Right renal cortex interstitium (tissue), 3 donors: Measurements from ENCODE around the gene SLC35F1. TPM values are rescaled to one million over a fixed set of nuclear protein-coding genes. Genes with fewer than 3 reads are reported as not detected.

Source experiments
- DNase-seq, 3 donors: peaks; one replicate each; pipeline ENCODE4 v3.0.0-alpha.2; 2013; ENCODE audit warnings: low read depth in 3 of 3, low spot score in 2 of 3
- polyA plus RNA-seq, 3 donors: library from polyadenylated mRNA; unstranded; fragments of 120-200 nt; gene quantifications; one replicate each; pipeline ENCODE4 v1.2.1, GENCODE V29; 2013; ENCODE audit not compliant: insufficient read length in 3 of 3

Gene SLC35F1
- polyA plus RNA-seq, 3 donors, result 3.1 to 3.6 (median 3.3) TPM

DNA sequence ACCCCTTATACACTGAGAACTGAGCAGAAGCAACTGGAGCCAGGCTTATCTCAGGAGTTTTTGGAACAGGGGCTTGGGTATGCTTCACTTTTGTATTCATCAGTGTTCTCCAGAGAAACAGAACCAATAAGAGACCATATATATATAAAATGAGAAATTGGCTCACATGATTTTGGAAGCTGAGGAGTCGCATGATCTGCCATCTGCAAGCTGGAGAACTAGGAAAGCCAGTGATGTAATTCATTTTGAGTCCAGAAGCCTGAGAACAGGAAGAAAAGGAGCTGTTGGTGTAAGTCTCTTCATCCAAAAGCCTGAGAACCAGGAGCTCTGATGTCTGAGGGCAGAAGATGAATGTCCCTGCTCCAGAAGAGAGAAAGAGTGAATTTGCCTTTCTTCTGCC, 272.0 kb downstream of the SLC35F1 start:
- DNase-seq, result no peak

DNA sequence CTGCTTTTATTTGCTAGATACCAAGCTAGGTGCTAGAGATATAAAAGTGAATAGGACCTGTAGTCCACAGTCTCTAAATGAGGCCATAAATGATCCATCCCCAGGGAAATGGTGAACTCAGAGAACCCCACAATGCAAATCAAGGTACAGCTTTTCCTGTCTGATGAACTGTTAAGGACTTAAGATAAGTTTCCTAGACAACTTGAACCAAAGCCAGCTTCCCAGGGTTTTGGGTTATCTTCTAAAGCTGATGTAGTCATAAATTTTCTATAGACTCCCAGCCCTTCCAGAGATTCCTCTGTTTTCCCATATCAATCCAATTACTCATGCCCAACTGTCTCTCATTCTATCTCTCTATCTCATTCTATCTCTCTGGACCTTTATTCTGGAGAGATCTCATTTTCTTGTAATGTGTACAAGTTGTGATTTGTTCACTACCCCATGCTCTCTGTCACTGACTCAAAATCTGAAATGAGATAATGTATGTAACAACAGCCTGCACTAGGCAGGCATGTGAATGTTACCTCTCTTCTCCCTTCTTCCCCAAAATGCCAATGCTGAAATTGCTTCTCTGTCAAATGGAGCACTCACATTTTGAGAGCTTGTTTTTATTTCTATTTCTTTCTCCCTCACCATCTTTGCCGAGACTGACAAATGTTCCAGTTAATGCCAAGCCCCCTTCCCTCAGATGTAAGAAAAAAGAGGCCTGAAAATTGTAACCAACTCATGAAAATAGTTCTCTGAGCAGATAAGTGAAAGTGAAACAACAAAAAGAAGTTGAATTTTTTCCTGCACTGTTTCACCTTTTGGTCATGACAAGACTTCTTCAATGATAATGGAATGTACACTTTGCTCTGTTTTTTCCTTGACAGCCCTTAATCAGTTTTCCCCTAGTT, 279.9 kb downstream of the SLC35F1 start:
- DNase-seq, result no peak

DNA sequence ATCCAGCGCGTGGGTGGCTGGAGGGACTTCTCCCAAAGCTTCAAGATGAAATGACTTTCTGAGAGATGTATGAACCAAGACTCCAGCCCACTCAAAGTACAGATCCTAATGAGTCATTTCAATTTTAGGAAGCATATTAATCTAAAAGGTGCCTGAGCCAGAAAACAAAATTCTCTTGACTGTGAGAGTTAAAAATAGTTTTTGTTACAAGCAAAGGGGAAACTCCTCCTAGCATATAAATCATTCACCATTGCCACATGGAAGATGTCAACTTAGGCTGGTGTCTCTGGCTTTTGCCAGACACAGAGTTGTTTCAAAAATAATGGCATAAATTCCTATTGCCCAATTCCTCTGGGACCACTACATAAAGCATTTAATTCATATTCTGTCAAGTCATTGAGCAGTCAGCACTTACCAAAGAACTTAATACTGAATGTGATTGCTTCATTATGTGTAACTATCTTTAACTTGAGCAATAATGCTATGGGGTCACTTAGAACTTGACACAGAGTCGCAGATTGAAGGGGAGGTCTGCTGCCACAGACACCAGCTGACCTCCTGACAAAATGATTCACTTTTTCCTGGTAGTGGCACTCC, 280.6 kb downstream of the SLC35F1 start:
- DNase-seq, result no peak

DNA sequence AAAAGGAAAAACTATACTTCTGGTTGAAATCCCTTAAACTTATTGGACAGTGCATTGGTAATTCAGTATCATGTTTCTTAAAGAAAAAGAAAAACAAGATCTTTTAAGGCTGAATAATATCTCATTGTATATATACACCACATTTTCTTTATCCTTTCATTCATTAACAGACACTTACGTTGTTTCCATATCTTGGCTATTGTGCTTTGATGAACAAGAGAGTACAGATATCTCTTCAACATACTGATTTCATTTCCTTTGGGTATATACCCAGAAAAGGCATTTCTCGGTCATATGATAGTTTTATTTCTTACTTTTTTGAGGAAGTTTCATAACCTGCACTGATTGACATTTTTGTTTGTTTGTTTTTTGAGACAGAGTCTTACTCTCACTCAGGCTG, 281.5 kb downstream of the SLC35F1 start:
- no peak for DNase-seq

DNA sequence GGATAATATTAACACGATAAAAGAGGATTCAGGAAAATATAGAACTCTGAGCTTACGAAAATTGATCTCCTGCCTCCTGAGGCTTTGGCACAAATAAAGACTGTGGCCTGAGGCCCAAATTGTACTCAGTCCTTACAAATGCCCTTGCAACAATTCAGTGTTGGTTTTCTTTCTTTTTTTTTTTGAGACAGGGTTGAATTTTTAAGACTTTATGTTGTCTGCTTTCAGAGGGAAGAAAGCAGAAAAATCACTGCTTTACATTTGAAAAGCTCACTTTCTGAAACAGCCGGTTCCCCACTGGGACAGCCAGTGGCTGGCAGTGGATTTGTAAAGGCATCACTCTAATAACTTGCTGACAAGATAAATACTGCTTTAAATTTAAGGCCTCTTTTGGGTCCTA, 290.5 kb downstream of the SLC35F1 start:
- DNase-seq, result no peak

DNA sequence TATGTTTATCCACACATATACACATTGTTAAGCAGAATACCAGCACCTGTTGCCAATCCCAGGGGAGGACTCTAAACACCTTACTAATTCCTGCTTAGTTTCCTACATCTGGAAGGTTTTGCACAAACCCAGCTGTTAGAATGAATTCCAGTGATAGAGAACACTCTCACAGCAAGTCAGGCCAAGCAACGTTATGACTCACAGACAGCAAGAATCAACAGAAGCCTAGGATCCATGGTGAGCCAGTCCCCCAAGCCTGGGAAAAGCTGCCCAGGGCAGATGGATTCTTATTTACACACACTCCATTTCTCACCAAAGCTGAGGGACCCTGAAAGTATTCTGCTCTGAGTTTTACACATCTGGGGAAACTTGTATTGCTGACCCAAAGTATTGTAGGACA, 291.7 kb downstream of the SLC35F1 start:
- no peak for DNase-seq

DNA sequence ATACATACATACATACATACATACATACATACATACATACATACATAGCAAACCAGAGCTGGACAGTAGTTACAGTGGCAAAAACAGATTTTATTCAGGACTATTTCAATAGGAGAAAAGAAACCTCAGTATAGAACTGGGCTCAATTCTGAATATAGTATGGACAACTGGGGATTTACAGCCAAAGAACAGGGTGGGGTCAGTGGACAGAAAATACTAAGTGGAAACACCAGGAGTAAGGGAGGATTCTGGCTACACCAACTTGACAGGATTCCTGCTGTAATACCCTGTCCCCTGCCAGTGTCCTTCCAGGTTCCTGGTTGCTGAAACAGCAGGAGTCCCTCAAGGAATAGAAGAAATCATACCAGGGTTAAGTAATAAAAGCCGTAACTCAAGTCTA, 293.1 kb downstream of the SLC35F1 start:
- no peak for DNase-seq

DNA sequence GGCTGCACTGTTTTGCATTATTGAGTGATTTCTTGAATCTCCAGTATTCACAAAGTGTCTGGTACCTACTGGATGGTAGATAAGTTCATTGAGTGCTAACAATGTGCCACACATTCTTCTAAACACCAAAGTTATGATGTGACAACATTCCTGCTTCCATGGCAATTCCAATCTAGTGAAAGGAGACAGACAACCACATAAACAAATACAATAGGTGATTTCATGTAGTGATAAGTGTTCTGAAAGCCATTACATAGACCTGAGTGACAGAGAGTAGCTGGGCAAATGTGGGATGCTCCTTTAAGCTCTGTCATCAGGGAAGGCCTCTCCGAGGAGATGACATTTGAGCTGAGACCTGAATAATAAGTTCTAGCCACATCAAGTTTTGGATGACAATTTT, 295.5 kb downstream of the SLC35F1 start:
- DNase-seq, result no peak

DNA sequence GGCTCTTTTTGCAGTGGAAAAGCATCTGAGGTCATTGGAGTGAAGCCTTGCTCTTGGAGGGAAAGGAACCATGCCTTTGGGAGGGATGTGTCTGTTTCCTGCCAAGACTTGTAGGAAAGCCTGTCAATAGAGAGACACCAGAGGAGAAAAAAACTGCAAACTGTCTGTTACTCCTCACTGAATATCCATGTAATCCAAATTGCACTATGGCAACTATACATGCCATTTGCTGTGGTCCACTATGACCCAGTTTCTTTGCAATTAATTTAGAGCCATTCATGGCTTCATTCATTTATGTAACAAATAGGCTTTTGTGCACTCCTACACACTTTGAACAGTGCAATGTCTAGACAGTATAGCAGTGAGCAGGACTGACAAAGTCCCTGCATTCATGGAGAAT, 296.5 kb downstream of the SLC35F1 start:
- no peak for DNase-seq

DNA sequence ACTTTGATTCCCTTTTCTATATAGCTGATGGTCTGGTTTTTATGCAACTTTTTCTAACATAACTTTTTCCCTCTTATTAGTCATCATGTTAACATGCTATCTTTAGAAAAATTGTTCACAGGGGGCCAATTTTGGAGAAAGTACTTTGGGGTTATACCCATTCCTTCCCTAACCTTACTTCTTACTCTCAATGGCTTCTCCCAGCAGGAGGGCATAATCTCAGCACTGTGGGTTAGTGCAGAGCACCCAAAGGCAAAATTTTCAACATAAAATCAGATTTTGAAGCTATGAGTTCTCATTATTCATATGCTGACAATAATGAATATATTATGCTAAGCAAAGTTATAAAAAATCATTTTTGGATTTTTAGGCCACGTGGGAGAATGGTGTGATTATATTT, 299.2 kb downstream of the SLC35F1 start:
- no peak for DNase-seq

DNA sequence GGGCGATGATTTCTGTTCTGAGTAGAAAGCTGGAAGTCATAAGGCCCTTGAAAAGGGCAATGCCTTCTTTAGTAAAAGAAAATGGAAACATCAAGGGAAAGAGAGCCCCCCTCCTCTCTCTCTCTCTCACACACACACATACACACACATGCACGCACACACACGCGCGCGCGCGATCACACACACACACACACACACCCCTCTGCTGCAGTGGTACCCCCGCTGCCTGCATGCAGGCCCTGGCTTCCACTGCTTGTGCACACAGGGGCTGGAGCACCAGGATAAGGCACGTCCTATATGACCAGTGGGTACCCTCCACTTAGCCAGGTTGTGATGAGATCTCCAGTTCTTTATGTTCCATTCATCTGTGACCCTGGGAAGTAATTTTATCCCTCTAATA, 300.9 kb downstream of the SLC35F1 start:
- DNase-seq, result no peak

DNA sequence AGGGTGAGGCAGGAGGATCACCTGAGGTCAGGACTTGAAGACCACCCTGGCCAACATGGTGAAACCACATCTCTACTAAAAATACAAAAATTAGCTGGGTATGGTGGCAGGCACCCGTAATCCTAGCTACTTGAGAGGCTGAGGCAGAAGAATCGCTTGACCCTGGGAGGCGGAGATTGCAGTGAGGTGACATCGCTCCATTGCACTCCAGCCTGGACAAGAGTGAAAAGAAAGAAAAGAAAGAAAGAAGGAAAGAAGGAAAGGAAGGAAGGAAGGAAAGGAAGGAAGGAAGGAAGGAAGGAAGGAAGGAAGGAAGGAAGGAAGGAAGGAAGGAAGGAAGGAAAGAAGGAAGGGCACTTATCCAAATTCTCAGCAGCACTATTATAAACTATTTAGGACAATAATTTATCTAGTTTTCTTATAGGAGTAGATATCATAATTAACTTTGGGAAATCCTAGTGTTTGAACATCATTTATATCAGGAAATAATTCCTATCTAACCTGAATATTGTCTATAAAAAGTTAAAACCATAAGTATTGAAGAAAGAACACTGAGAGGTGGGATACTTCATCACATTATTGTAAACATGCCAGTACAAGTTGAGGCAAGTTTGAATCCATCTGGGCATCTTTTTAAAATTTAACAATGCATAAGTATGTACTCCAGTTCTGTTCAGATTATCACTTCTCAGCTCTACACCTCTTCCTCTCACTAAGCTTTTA, 305.5 kb downstream of the SLC35F1 start:
- DNase-seq, result no peak

DNA sequence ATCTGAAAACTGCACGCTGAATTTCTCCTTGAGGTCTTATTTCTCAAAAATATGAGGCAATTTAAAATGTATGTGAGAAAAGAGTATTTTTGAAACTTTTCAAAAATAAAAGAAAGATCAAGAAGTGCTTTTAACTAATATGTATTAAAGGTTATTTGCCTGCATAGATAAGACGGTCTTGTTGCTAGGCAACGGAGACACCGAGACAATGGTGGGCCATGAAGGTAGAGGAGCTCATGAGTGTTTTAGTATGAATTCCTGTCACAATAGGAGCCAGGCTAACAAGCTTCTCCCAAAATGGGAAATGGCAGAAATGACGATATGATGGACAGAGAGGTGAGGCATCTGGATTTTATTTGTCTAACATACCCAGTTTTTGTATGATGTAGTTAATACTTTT, 308.2 kb downstream of the SLC35F1 start:
- DNase-seq, result no peak

DNA sequence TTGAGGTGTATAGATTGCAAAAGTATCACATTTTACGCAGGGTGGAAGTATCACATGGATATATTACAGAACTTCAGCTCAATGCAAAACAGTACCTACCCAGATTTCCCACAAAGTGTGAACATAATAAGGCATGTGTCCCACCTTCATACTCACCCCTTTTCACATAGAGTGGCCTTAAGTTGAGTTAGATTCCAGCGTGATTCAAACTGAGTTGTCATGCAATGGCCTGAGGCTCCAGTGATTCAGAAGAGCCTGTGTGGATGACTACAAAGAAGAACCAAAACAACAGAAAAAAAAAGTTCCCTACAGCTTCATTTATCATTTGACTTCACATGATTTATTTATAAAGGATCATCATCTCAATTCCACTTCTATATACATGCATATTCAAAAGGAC, 309.7 kb downstream of the SLC35F1 start:
- DNase-seq, result no peak

DNA sequence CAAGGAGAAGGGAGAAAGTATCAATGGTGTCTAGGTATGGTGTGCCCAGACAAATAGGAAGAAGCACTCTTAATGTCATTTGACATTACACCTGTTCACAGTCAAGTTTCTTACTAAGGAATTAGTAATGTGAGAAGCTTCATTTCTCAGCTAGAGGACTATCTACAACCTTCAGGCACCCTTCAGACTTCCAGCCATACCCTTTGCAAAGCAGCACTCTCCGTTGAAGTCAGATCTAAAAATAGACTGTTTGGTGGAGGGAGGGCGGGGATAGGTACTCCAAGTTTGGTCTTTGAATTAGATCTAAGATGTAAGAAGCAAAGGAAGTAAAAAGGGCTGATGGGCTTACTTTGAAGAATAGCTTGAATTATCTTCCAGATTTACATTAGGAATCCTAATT, 311.1 kb downstream of the SLC35F1 start:
- no peak for DNase-seq

DNA sequence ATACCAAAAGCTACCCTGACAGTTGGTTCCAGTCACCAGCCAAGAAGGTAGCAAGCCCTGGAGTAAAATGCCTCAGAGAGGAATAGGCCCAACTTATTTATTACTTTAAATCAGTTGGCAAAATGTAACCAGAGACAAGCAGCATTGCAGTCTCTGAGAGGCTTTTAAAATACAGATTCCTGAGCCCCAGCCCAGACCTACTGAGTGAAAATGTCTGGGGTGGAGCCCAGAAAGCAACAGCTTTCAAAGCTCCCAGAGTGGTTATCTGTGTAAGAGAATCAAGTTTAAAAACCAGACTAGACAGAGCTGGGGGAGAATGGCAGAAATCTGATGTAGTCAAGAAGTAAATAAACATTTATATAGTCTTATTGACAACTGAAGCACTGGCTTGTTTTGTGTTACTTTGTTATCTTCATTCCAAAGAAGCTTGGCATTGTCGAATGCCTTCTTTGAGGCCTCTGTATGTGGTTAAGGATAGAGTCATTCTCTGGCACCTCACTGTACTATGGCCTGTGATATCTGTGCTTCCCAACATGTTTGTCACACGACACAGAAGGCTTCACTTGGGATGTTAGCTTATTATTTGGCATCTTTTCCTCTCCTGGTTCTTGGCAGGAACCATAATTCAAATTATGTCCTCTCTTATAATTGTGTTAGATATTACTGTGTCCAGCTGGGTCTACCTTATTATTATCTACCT, 313.5 kb downstream of the SLC35F1 start:
- no peak for DNase-seq

DNA sequence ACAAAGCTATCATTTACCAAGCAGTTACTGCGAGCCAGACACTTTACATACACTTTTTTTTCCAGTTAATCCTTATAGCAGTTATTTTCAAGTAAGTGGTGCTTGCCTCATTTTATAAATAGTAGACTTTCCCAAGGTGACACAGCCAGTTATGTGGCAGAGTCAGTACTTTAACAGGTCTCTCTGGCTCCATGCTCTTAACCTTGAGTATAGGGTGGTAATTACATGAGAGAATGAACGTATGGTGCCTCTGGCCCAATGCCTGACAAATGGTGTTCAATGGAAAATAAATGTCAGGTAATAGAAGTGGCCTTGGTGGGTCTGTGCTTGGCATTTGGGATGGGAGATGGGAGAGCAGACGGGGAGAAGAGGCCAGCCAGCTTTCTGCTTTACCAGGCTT, 316.3 kb downstream of the SLC35F1 start:
- DNase-seq, result no peak

DNA sequence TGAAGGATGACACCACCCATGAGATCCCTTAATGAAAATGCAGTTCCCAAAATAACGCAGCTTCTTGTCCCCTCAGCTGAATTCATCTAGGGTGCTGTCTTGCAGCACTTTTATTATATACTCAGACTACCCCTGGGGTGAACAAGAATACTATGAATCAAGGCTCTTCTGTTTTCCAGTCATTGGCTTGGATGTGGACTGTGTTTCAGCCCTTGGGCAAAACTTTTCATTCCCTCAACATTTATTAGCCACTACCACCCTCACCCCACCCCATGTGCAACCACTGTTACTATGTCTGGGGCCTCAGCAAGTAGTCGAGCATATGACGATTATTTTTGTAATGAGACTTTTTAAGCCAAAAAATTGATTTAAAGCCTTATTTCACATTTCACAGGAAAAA, 321.8 kb downstream of the SLC35F1 start:
- DNase-seq, result no peak

DNA sequence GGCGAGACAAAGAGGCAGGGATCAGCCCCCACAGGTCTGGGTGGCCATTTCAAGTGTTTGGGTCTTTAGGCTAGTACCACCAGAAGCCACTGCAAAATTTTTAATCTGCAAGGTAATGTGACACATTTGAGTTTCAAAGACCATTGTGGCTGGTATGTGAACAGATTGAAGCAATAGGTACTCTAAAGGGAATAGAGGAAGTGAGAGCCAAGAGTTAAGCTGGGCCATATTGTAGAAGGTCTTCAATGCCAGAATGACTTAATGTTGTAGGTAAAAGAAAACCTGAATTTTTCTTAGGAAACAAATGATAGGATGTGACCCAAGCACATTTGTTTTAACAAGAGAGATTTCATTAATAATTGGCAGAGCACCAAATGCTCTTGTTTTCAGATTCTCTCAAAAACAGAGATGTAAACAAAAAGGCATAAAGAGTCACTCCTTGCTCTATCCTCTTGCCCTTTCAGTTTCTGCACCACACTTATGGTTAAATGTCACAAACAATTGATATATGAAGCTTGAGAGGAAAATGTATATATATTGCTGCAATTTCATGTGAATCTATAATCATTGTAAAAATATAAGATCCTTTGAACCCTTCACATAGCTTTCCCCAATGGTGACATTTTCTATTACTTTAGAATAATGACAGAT, 333.9 kb downstream of the SLC35F1 start:
- DNase-seq, result no peak

DNA sequence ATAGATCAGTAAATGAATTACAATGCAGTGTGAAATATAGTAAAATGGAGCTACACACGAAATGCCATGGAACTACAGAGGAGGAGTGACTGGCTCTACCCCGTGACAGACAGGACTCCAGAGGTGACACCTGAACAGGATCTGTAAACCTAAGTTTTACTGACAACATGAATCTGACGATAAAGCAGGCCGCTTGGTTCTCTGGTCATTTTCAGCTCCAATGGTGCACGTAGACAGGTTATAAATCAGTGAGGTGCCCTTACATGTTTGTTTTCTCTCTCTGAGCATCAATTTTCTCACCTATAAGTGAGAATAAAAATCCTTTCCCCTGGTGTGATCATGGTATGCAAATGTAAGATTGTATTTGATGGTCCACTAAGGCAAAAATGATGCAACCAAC, 339.3 kb downstream of the SLC35F1 start:
- DNase-seq, result peak in 1 of 3 donors; percentile 4

DNA sequence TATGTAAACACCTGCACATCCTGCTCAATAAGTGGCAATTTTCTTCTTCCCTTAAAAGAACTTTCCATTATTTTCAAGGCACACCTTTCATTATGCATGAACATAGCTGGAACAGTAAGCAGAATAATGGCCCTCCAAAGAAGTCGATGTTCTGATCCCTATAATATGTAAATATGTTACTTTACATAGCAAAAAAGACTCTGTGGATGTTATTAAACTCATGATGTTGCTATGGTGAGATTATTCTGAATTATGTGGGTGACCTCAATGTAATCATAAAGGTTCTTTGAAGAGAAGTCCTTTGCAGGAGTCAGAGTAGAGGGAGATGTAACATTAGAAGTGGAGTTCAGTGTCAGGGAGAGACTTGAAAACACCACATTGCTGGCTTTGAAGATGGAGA, 341.1 kb downstream of the SLC35F1 start:
- DNase-seq, result no peak
